Medulla oblongata (tissue), 1 donor: ENCODE measurements around the gene MYO5B.

Source experiments
- DNase-seq: peaks from one replicate; pipeline ENCODE4 v3.0.0-alpha.2; 2015; ENCODE audit errors: extremely low spot score

MYO5B gene

GRCh38 chr18:50071397-50071796, 123.5 kb downstream of the MYO5B start:
- DNase-seq, result no peak

GRCh38 chr18:50069422-50069821, 125.5 kb downstream of the MYO5B start:
- DNase-seq, result no peak

- DNase-seq, result no peak
Measured at GRCh38 chr18:50065527-50065926, 129.4 kb downstream of the MYO5B start.

GRCh38 chr18:50065039-50065438, 129.9 kb downstream of the MYO5B start:
- no peak for DNase-seq

- DNase-seq, result no peak
Measured at GRCh38 chr18:50061876-50062517, 132.9 kb downstream of the MYO5B start.

GRCh38 chr18:50060822-50061221, 134.1 kb downstream of the MYO5B start:
- no peak for DNase-seq

GRCh38 chr18:50058731-50059130, 136.2 kb downstream of the MYO5B start:
- DNase-seq, result no peak

- DNase-seq, result no peak
Measured at GRCh38 chr18:50057009-50057408, 137.9 kb downstream of the MYO5B start.

GRCh38 chr18:50056185-50056584, 138.8 kb downstream of the MYO5B start:
- DNase-seq, result no peak

- DNase-seq, result no peak
Measured at GRCh38 chr18:50055488-50055887, 139.5 kb downstream of the MYO5B start.

GRCh38 chr18:50053111-50053510, 141.8 kb downstream of the MYO5B start:
- no peak for DNase-seq

- no peak for DNase-seq
Measured at GRCh38 chr18:50051288-50051687, 143.7 kb downstream of the MYO5B start.

GRCh38 chr18:50045126-50045525, 149.8 kb downstream of the MYO5B start:
- no peak for DNase-seq

- no peak for DNase-seq
Measured at GRCh38 chr18:50044402-50044801, 150.5 kb downstream of the MYO5B start.

GRCh38 chr18:50042611-50043010, 152.3 kb downstream of the MYO5B start:
- DNase-seq, result no peak

- no peak for DNase-seq
Measured at GRCh38 chr18:50039746-50040145, 155.2 kb downstream of the MYO5B start.

GRCh38 chr18:50038448-50038847, 156.5 kb downstream of the MYO5B start:
- no peak for DNase-seq

- DNase-seq, result no peak
Measured at GRCh38 chr18:50034029-50034428, 160.9 kb downstream of the MYO5B start.

- no peak for DNase-seq
Measured at GRCh38 chr18:50033004-50033403, 161.9 kb downstream of the MYO5B start.

GRCh38 chr18:50030146-50030545, 164.8 kb downstream of the MYO5B start:
- no peak for DNase-seq

GRCh38 chr18:50027996-50028395, 167.0 kb downstream of the MYO5B start:
- DNase-seq, result no peak

GRCh38 chr18:50024466-50024865, 170.5 kb downstream of the MYO5B start:
- no peak for DNase-seq

GRCh38 chr18:50022985-50023384, 172.0 kb downstream of the MYO5B start:
- no peak for DNase-seq

GRCh38 chr18:50014606-50015005, 180.3 kb downstream of the MYO5B start:
- no peak for DNase-seq
